SK-N-SH treated with all-trans-retinoic acid at 6 μM for 48 hours (cell line): ENCODE results near the gene TMEM39B.

Experiments used
- GLIS3 ChIP-seq: fragments of 250-450 bp; sonication (Bioruptor Pico); IDR thresholded peaks from 2 replicates; pipeline ENCODE4 v1.5.0; 2020; ENCODE audit warnings: mild to moderate bottlenecking, moderate library complexity
- OSR1 ChIP-seq: fragments of 250-450 bp; sonication (Bioruptor Pico); IDR thresholded peaks from 2 replicates; pipeline ENCODE4 v1.8.0; 2022; ENCODE audit warnings: moderate library complexity, mild to moderate bottlenecking, inconsistent platforms
- RARB ChIP-seq: fragments of 250-450 bp; sonication (Bioruptor Pico); IDR thresholded peaks from 2 replicates; pipeline ENCODE4 v1.8.0; 2021; ENCODE audit warnings: mild to moderate bottlenecking, moderate library complexity
- SNAI2 ChIP-seq: fragments of 250-450 bp; sonication (Bioruptor Pico); IDR thresholded peaks from 2 replicates; pipeline ENCODE4 v1.5.0; 2020; ENCODE audit warnings: mild to moderate bottlenecking, moderate library complexity
- TCF4 ChIP-seq: fragments of 250-450 bp; sonication (Bioruptor Pico); IDR thresholded peaks from 2 replicates; pipeline ENCODE4 v1.8.0; 2021; ENCODE audit warnings: mild to moderate bottlenecking, moderate library complexity, borderline replicate concordance
- ZC3H10 ChIP-seq: fragments of 250-450 bp; sonication (Bioruptor Pico); IDR thresholded peaks from 2 replicates; pipeline ENCODE4 v1.5.1; 2021; ENCODE audit warnings: mild to moderate bottlenecking, moderate library complexity
- ZFP30 ChIP-seq: fragments of 450-650 bp; formaldehyde crosslinking; IDR thresholded peaks from 2 replicates; pipeline ENCODE4 v1.5.0; 2022; ENCODE audit warnings: mild to moderate bottlenecking, moderate library complexity
- ZNF565 ChIP-seq: fragments of 450-650 bp; formaldehyde crosslinking; conservative IDR thresholded peaks from 2 replicates; pipeline ENCODE4 v1.5.0; 2020; ENCODE audit warnings: low read depth, mild to moderate bottlenecking, moderate library complexity
- TF ChIP-seq, protein P1 (sequence below): fragments of 250-450 bp; sonication (Bioruptor Pico); IDR thresholded peaks from 2 replicates; pipeline ENCODE4 v1.5.0; 2020; ENCODE audit warnings: mild to moderate bottlenecking, moderate library complexity
- TF ChIP-seq, protein P2 (sequence below): fragments of 250-450 bp; sonication (Bioruptor Pico); IDR thresholded peaks from 2 replicates; pipeline ENCODE4 v1.8.0; 2021; ENCODE audit warnings: low read depth, mild to moderate bottlenecking, moderate library complexity, borderline replicate concordance
- TF ChIP-seq, protein P3 (sequence below): fragments of 250-450 bp; sonication (Bioruptor Pico); IDR thresholded peaks from 2 replicates; pipeline ENCODE4 v1.5.1; 2021; ENCODE audit warnings: mild to moderate bottlenecking, moderate library complexity

DNA sequence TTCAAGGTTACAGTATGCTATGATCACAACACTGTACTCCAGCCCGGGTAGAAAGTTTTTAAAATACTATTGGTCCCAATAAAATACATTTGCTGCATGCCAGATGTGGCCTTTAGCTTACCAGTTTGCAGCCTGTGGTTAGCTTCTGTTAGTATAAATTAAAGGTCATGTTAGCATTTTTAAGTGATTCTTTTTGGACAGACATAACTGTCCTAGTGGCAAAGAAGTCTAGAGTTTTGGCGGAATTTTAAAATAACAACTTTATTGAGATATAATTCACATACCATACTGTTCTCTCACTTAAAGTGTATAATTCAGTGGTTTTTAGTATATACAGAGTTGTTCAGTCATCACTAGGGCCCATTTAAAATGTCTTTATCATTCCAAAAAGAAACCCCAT is 24.3 kb upstream of the TMEM39B start:
- TF ChIP-seq, protein P1, sequence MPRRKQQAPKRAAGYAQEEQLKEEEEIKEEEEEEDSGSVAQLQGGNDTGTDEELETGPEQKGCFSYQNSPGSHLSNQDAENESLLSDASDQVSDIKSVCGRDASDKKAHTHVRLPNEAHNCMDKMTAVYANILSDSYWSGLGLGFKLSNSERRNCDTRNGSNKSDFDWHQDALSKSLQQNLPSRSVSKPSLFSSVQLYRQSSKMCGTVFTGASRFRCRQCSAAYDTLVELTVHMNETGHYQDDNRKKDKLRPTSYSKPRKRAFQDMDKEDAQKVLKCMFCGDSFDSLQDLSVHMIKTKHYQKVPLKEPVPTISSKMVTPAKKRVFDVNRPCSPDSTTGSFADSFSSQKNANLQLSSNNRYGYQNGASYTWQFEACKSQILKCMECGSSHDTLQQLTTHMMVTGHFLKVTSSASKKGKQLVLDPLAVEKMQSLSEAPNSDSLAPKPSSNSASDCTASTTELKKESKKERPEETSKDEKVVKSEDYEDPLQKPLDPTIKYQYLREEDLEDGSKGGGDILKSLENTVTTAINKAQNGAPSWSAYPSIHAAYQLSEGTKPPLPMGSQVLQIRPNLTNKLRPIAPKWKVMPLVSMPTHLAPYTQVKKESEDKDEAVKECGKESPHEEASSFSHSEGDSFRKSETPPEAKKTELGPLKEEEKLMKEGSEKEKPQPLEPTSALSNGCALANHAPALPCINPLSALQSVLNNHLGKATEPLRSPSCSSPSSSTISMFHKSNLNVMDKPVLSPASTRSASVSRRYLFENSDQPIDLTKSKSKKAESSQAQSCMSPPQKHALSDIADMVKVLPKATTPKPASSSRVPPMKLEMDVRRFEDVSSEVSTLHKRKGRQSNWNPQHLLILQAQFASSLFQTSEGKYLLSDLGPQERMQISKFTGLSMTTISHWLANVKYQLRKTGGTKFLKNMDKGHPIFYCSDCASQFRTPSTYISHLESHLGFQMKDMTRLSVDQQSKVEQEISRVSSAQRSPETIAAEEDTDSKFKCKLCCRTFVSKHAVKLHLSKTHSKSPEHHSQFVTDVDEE (CRISPR knock-in tag): no peak
- TF ChIP-seq SNAI2 (CRISPR knock-in tag) (no peak), ZFP30 (CRISPR knock-in tag) (no peak), ZNF565 (CRISPR knock-in tag) (no peak), OSR1 (CRISPR knock-in tag) (no peak), TCF4 (CRISPR knock-in tag) (no peak), GLIS3 (no peak), RARB (CRISPR knock-in tag) (no peak), ZC3H10 (CRISPR knock-in tag) (no peak)
- TF ChIP-seq, protein P2, sequence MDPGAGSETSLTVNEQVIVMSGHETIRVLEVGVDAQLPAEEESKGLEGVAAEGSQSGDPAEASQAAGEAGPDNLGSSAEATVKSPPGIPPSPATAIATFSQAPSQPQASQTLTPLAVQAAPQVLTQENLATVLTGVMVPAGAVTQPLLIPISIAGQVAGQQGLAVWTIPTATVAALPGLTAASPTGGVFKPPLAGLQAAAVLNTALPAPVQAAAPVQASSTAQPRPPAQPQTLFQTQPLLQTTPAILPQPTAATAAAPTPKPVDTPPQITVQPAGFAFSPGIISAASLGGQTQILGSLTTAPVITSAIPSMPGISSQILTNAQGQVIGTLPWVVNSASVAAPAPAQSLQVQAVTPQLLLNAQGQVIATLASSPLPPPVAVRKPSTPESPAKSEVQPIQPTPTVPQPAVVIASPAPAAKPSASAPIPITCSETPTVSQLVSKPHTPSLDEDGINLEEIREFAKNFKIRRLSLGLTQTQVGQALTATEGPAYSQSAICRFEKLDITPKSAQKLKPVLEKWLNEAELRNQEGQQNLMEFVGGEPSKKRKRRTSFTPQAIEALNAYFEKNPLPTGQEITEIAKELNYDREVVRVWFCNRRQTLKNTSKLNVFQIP (CRISPR knock-in tag): no peak
- TF ChIP-seq, protein P3, sequence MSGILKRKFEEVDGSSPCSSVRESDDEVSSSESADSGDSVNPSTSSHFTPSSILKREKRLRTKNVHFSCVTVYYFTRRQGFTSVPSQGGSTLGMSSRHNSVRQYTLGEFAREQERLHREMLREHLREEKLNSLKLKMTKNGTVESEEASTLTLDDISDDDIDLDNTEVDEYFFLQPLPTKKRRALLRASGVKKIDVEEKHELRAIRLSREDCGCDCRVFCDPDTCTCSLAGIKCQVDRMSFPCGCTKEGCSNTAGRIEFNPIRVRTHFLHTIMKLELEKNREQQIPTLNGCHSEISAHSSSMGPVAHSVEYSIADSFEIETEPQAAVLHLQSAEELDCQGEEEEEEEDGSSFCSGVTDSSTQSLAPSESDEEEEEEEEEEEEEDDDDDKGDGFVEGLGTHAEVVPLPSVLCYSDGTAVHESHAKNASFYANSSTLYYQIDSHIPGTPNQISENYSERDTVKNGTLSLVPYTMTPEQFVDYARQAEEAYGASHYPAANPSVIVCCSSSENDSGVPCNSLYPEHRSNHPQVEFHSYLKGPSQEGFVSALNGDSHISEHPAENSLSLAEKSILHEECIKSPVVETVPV (CRISPR knock-in tag): no peak
